Left kidney (tissue), 2 donors: ENCODE data around the gene GALNT14. TPM values are rescaled to one million over a fixed set of nuclear protein-coding genes. Genes with fewer than 3 reads are reported as not detected.

Experiments
- DNase-seq: peaks from one replicate; pipeline ENCODE4 v3.0.0-alpha.2; 2013
- polyA plus RNA-seq: library from polyadenylated mRNA; unstranded; fragments of 120-200 nt; gene quantifications from one replicate; pipeline ENCODE4 v1.2.1, GENCODE V29; 2013; ENCODE audit not compliant: insufficient read length

GALNT14 gene
- polyA plus RNA-seq, 1 donor = 47.6 TPM

DNA sequence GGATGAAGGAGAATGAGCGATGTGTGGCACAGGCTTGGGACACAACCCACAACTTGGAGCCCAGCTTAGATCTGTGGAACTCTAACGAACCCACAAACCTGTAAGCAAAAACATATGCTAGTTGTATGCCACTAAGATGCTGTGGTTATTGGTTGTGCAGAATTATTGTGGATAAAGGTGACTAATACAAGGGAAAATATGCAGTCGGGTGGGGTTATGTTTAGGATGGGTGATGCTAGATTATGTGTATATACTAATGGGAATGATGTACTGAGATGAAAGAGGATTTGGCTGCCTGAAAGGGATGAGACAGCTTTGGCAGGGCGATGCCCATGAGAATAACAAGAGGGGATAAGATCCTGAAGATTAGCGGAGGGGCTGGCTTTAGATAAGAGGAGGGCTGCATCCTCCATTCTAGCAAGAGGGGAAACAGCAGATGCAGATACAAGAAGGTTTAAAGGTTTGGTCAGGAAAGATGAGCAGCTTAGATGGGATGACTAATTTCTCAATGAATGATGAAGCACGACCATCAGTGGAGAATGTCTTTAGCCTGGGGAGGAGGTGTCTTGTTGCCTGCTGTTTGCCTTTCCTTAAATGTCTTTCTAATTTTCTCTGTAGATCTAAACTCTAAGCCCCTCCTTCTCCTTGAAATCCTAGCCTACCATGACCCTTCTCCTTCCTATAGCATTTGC lies 49.6 kb downstream of the GALNT14 start:
- no peak for DNase-seq

DNA sequence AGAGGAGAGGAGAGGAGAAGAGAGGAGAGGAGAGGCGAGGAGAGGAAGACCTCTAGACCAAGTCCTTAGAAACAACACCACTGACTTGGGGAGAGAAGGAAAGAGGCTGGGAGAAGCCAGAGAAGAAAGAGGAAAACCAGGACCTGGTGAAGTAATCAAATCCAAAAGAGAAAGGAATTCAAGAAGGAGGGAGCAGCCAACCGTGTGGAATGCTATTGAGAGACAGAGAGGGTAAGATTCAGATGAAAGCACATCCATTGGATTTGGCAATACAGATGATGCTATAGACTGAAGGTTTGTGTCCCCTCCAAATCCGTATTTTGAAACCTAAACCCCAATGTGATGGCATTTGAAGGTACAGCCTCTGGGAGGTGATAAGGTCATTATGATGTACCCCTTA lies 50.7 kb downstream of the GALNT14 start:
- no peak for DNase-seq

DNA sequence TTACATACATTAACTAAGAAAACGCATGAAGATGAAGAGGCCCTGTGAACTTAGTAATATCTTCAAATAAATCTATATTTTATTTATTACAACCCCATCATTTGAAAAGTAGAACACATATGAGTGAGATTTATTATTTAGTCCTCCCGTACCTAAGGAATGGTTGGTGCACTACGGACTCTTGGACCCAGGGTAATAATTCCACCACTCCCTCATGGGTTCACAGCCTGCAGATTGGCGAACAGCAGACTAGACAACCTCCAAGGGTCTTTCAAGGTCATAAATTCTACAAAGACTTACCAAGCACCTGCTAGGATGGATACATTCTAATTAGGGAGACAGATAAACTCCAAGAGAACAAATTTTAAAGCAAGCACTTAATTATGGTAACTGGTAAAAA lies 51.6 kb downstream of the GALNT14 start:
- no peak for DNase-seq

DNA sequence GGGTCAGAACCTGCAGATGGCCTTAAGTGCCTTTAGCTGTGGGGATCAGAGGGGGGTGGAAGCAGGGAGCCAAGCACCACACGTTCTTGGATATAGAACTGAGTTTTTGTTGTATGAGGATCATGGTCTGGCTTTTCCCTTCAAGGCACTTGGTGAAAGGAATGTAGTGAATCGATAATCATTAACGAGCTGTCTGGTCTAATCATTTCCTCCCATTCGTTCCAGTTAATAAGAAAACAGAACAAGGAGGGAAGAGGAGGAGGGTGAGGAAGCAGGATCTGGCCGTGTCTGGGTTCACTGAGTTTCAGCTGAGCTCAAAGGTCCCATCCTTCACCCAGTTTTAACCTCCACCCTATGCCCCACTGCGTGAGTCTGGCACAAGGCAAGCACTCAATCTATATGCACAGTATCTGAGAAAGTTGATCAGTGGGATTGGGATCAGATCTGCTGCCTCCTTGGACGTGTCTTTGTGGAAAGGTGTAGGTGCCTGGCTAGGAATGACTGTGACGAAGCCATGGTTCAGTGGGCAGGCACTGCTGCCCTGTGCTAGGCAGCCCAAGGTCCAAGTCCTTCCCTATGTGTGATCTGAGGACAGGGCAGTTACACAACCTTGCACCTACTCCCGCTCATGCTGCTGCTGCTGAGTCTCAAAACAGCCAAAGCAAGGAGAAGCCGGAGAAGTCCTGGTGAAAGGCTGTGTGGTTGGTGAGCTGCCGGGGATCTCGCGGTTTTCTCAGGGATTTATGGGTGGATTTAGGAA lies 54.8 kb downstream of the GALNT14 start:
- DNase-seq = peak; percentile 41

DNA sequence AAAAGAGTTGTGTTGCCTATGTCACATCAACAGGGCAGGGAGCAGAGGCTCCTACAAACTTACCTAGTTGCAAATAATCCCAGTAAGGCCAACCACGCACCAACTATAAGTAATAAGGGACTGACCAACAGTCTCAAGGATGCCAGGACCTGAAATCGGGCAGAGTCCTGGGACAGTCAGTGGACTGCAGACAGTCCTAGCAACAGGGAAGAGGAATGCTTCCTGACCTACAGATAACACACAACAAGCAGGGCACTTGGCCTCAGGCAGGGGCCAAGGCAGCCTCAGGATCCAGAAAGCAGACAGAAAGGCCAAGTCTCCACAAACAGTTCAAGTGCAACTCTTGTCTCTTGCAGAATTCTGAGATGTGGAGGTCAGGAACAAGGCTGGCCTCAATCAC lies 56.2 kb downstream of the GALNT14 start:
- no peak for DNase-seq

DNA sequence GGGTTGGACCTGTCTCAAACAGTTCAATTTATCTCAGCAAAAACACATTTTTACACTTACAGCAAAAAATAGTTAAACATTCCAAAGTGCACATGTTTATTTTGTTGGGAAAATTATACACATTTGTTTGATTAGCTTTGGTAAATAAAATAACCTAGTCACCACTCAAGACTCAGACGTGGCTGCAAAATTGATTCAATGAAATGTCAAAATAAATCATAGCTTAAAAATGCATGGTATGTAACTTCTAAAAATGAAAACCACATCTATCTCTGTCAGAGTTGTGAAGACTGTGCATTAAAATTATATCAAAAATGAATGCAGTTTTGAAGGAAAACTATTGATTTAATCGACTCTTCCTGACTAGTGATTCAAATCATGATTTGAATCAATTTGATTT lies 56.7 kb downstream of the GALNT14 start:
- no peak for DNase-seq

DNA sequence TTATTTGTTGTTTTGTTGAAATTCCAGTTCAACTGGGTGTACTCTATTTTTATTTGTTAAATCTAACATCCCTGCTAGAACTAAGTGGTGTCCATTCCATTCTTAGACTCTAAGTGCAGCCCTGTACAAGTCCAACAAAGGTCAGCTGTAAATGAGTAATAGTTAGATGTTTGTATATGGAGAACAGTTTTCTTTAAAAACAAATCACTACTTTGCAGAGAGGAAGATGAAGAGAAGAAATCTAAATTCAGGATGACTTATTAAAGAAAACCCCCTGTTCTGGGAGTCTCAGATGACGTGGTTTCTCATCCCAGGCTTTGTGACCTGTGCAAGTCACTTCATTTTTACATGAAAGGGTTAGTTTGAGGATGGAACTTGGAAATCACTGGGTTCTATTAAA lies 57.9 kb downstream of the GALNT14 start:
- DNase-seq = no peak

DNA sequence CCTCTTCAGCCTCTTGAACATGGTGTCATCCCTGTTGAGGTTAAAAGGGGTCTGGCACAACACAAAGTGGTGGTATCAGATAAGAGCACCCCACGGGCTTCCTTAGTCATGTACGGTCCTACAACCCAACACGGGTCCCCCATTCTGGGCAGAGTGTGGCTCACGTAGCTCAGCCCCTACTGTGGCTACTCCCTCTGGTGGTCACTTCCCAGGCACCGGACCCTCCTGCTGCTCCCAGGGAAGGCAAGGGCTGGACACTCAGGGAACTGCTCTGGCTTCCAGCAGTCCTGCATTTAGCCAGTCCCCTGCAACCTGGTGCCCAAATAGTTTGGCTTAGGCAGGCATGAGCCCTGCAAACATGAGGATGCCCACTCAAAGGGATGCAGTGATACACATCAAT lies 58.6 kb downstream of the GALNT14 start:
- DNase-seq = no peak

DNA sequence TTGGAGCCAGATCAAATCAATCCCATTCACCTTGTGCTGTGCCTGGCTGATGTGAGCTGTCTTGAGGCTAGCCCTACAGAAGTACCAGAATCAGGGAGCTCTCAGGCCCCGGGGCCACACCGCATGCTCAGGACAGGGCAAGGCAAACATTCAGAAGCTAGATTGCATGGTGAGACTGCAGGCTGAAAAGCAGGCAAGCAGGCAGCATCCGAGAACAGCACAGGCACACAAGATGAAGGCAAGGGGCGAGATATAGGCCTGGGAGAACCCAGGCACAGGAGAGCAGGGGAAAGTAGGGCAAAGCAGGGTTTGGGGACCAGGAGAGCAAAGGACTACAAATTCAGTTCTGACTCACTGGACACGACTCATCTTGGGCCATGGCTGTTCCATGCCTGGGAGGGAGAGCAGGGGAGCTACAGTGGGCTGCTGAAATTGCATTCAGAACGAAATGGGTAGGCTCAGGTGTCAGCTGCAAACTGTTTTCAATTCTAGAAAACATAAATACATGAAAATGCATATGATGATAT lies 59.6 kb downstream of the GALNT14 start:
- DNase-seq = no peak

DNA sequence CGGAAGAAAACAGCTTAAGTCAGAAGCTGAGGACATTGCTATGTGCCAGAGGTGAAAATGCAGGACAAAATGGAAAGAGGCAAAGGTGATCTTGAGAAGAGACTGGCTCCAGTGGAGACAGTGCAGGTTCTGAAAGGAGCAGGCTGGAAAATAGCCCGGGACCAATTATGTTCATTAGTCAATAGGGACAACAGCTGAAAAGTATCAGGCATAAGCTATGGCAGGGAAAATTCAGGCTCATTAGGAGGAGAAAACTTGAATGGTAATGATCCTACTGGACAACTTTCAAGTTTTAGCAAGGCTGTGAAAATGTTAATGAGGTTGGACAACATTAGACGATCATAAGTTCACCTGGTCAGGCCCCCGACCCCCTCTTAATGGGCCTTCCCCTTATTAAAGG lies 60.2 kb downstream of the GALNT14 start:
- DNase-seq = no peak

DNA sequence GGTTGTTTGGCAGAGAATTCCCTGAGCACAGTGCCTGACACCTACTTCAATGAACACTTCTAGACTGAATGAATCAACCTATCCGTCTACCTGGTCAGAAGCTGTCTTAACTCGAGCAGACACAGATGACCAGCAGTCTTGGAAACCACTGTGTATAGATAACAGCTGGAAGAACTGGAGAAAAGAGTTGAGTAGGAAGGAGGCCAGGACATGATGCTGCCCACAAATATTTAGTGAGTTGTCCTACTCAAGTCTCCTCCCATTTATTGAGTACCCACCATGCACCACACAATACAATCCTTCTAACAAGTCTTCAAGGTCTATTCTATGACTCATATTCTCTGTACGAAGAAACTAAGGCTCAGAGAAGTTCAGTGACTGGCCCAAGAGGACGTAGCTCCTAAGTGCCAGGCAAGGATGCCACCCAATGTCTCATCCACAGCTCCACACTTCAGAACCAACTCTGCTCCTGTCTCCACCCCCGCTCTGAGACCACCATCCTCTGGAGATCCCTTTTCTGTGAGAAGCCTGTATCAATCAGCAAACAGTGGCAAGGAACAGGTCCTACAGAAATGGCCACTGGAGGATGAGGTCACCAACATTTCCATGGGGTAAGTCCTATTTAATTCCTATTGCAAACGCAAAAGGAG lies 62.2 kb downstream of the GALNT14 start:
- no peak for DNase-seq

DNA sequence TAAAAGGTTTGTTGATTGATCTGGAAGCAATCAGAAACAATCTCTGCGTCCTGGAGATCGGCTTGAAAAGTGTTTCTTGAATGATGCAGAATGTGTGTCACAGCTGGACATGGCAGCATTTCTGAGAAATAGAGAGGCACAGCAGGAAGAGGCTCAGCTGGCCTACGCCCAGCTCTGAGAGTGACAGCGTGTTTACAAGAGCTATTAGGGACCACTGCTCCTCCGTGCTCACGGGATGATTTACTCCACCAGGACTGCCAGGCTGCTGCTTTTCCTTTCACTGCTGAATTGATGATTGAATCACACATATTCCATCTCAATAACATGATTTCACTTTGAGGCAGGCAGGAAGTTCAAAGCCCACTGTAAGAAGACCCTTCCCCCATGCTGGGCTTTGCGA lies 62.8 kb downstream of the GALNT14 start:
- no peak for DNase-seq

DNA sequence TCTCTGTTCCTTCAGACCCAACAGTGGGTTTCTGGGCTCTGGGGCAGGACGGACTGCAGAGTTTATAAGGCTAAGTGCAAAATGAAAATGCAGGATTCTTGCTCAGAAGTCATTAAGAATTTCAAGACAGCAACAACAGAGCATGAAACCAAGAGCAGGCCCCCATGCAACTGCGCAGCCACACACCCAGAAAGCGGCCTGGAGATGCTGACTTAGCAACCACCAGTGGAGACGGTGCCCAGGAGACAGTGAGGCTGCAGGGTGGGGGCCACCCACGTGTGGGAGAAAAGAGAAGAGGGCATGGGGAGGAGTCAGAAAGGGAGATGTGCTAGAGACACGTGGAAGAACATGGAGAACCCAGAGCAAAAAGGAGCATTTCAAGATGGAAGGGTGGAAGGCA lies 66.5 kb downstream of the GALNT14 start:
- DNase-seq = no peak

DNA sequence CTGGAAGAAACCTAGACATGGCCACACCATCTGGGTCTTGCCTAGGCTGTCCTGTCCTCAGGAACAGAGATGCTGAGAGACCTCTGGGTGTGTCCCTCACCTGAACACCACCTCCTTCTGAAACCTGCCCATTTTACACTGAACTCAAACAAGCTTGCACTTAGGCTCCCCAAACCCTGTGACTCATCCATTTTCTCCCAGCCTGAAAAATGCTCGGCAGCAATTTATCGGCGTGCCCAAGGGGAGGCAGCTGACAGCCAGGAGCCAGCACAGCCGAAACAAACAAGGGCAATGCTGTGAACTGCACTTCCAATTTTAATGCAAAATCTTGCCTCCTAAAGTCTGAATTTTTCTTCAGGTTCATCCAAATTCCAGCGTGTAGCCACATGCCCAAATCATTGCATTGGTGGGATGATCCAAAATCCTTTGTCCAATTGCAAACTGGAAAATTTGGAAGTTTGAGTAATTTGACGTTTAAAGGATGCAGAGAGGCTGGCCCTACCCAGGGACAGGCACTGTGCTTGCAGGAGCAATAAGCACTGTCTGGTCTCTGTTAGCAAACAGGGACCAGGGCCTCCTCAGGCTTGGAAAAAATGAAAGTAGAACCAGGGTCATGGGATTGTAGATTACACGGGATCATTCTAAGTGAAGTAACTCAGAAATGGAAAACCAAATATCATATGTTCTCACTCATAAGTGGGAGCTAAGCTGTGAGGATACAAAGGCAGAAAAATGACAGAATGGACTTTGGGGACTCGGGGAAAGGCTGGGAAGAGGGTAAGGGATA lies 67.7 kb downstream of the GALNT14 start:
- DNase-seq = no peak

DNA sequence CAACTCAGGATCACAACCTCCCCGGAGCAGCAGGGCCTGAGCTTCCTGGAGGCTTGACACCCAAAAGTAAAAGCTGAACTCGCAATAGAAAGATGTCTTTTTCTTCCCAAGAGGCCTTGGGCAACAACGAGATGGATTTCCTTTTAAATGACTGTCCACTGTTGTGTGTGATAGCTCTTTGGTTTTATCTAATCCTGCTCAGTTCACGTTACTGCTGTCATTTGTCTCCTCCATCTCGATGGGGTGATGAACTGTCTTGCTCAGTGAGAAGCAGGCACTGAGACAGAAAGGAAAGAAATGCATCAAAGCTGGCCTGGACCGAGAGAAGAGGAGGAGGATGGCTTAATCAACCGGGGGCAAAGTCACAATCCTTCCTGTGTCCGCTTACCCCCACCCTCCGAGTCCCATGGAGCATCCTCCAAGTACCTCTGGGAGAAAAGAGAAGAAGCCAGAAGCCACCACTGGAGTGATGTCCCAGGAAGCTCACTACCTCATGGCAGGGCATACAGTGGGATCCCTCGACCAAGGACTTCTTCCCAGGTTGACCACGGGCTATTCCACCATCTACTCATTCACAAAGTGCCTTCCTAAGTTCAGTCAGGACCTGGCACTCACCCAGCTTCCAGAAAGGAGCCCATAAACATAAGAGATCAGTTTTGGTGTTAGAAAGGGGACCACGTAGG lies 68.5 kb downstream of the GALNT14 start:
- DNase-seq = no peak

DNA sequence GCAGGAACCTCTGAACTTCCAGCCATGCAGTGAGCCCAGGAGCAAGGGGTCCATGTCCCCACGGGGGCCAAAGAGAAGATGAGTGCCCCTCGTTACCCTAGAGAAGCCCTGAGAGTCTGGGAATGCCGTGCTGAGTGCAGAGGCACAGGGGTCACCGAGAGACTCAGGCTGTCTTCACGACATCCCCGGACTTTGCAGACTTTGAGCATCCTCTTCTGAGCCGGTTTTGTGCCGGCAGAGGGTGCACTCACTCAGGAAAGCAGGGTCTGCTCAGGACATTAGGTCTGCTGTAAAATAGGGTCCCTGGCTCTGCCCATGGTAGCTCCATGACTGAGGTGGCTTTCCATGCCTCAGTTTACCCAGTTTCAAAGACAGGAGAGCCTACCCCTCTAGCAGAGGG lies 71.0 kb downstream of the GALNT14 start:
- DNase-seq = no peak

DNA sequence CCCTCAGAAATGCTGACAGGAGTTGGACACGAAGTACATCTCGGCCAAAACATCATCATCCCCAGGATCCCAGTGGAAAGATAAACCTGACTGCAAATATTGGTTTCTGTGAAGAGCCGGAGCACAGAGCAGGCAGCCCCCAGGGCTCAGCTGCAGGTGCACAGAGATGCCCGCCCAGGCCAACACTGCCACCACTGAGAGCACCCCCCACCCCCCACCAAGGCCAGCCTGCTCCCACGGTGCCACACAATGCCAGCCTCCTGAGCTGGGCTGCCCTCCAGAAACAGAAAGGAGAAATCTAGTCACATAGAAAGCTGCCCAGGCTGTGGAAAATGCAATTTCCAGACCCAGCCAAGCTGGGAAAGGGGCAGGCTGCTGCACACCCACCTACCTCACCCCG lies 71.7 kb downstream of the GALNT14 start:
- DNase-seq = no peak

DNA sequence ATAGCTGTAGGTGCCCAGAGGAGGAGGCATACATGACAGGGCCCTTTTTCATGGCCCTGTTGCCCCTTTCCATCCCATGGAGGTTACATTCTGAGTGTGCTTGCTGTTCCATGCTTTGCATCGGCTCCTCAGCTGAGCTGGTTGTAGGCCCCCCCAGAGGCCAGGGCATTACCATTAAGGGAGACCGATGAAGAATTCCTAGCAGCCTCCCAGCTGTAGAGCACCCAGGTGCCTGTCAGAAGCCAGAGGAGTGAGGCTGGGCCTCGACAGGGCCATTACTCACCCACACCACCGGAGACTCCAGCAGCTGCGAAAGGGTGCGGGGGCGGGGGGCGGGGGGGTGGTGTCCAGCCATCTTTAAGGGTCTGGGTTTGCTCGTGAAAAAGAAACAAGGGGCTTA lies 72.2 kb downstream of the GALNT14 start:
- peak; percentile 24 for DNase-seq

DNA sequence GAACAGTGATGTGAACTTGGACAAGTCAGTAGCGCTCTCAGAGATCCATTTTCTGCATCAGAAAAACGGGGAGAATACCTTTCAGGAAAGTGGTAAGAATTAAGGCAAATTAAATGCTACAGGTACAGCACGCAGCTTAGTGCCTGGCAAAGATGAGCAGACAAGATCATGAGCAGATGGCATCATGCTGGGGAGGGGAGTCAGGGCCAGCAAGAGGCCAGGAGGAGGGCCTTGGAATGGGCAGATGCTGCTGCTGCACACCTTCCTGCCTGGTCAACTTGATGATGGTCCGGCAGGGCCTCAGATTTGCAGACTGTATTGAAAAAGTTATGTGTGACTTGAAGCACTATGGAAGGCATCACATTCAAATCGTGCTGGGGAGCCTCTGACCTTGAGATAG lies 72.9 kb downstream of the GALNT14 start:
- DNase-seq = no peak

DNA sequence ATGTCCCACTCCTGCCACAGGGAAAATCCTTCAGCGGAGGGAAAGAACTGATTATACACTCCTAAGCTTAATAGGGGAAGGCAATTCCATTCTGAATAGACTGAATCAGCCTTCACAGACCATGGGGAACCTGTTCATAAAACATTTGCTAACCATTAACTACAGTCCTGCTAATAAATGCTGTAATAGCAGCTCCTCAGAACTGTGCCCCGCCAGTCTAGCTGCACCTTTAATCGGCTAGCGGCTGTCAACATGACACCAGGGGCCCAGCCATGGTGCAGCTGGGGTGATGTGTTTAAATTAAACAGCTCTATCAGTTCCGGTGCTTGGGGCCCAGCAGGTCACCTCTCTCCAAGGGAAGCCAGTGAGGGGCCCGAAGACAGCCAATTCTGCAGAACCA lies 77.8 kb downstream of the GALNT14 start:
- DNase-seq = peak; percentile 42

DNA sequence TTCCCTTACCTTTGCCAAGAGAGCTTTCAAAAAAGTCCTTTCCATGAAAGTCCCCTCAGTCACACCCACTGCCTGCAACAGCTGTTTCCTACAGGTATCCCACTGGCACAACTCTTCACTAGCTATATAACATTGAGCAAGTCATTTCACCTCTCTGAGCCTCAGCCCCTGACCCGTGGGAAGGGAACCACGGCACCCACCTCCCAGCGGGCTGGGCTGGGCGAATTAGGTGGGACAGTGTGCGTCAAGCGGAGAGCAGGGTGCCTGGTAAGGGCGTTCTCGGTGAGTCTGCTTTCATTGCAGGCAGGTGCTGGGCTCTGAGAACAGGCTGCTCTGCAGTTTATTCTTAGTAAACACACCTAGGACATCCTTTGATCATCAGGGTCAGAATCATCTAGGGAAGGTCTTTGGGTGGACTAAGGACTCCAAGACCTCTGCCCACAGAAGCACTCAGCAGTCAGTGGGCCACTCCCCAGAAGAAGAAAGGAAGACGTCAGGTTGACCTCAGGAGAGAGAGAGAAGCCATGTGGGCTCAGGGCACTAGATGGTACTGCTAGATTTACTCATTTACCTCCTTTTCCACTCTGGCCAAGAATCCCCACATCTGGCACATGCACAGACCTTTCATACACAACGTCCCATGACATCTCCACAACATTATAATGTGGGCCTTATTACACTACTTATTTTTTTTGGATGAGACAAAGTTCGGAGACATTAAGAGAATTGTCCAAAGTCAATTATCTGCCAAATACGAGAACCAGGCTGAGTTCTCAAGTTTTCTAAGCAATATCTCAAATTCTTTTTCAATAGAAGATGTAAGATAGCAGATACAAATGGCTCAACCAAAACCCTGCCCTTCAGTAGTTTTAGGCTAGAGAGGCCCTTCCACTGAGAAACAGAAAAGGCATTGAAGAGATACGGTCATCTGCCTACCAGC lies 79.9 kb downstream of the GALNT14 start:
- DNase-seq = no peak
